Activated CD4-positive, alpha-beta T cell treated with anti-CD3 and anti-CD28 coated beads, Interleukin-2, amount 10 ng/mL, durations not matched to agents 7 days and 5 days (primary cell): ENCODE measurements around the gene SDR42E2. TPM values are rescaled to one million over a fixed set of nuclear protein-coding genes. Genes with fewer than 3 reads are reported as not detected.
"Not testable (repeated sequence)": the region's sequence is repeated elsewhere in the genome, so short reads cannot be mapped to it uniquely, and the experiment has no call there.

ENCODE experiments used
- CTCF ChIA-PET: fragments of 350-600 bp; sonication (Branson Sonifier 250); formaldehyde crosslinking; loops from one replicate; lab custom pipeline; 2021; ENCODE audit warnings: antibody characterized with exemption; lab: Charles Lee
- POLR2A ChIA-PET: fragments of 350-600 bp; sonication (Branson Sonifier 250); formaldehyde crosslinking; loops from one replicate; lab custom pipeline; 2021; ENCODE audit warnings: antibody characterized with exemption; lab: Charles Lee
- DNase-seq: peaks from one replicate; pipeline ENCODE4 v3.0.0-alpha.2; 2020
- H3K27ac Mint-ChIP-seq: one replicate; pipeline ENCODE4 v1.8.0; 2021; ENCODE audit warnings: mild to moderate bottlenecking, moderate library complexity, mixed read lengths
- H3K27me3 Mint-ChIP-seq: one replicate; pipeline ENCODE4 v1.8.0; 2021; ENCODE audit warnings: mixed read lengths
- H3K36me3 Mint-ChIP-seq: one replicate; pipeline ENCODE4 v1.8.0; 2021; ENCODE audit warnings: low read depth, mixed read lengths
- H3K4me1 Mint-ChIP-seq: one replicate; pipeline ENCODE4 v1.8.0; 2021; ENCODE audit warnings: mixed read lengths
- H3K4me3 Mint-ChIP-seq: one replicate; pipeline ENCODE4 v1.8.0; 2021; ENCODE audit warnings: mild to moderate bottlenecking, moderate library complexity, mixed read lengths
- H3K9me3 Mint-ChIP-seq: one replicate; pipeline ENCODE4 v1.8.0; 2021; ENCODE audit warnings: mixed read lengths
- total RNA-seq, 2 experiments: library from RNA; stranded (reverse); gene quantifications; one replicate each; pipeline ENCODE4 v1.2.3, GENCODE V29; 2021

The SDR42E2 gene
- total RNA-seq, 2 experiments from 2014 or later = 0.22 TPM; not detected in 1

- Mint-ChIP-seq H3K36me3 (no peaks in the 10 kb centered on the region), H3K9me3 (peaks cover 5% of the 10 kb centered on the region), H3K27me3 (peaks cover 9% of the 10 kb centered on the region), H3K27ac (no peak overlapping the region), H3K4me1 (peaks cover 5% of the 10 kb centered on the region), H3K4me3 (no peak overlapping the region)
- no peak for DNase-seq
- CTCF ChIA-PET = interaction anchor here (1.0 to 3.3 kb wide), 2 partner anchors 9 to 23 kb away, joined by 5 to 10 read pairs; no protein-coding TSS in a partner anchor
- POLR2A ChIA-PET = no interaction called here
Measured at GRCh38 chr16:22165508-22166285, 3.4 kb downstream of the SDR42E2 start.

- ChIA-PET POLR2A (no interaction called here), CTCF (no interaction called here)
- Mint-ChIP-seq H3K36me3 (no peaks in the 10 kb centered on the region), H3K27ac (no peak overlapping the region), H3K4me1 (no peaks in the 10 kb centered on the region), H3K27me3 (no peaks in the 10 kb centered on the region), H3K4me3 (no peak overlapping the region), H3K9me3 (no peaks in the 10 kb centered on the region)
- no peak for DNase-seq
Measured at GRCh38 chr16:22171953-22172352, 9.6 kb downstream of the SDR42E2 start.

DNA sequence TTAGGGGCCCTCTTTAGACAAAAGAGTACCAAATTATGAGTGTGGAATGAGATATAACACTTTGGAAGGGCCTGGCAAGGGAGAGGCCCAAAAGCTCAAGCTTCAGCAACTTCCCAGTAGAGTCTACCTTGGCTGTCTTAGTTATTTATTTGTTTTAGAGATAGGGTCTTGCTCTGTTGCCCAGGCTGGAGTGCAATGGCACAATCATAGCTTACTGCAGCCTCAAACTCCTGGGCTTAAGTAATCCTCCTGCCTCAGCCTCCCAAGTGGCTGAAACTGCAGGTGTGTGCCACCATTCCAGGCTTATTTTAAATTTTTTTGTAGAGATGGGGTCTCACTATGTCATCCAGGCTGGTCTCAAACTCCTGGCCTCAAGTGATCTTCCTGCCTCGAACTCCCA is 10.3 kb downstream of the SDR42E2 start:
- H3K36me3 Mint-ChIP-seq, H3K4me3 Mint-ChIP-seq, H3K9me3 Mint-ChIP-seq, CTCF ChIA-PET, H3K27ac Mint-ChIP-seq, H3K4me1 Mint-ChIP-seq, DNase-seq, H3K27me3 Mint-ChIP-seq: not testable (repeated sequence)
- POLR2A ChIA-PET = interaction anchor here (0.7 kb wide), 1 partner anchor 182 kb away, joined by 3 read pairs; no protein-coding TSS in a partner anchor

DNA sequence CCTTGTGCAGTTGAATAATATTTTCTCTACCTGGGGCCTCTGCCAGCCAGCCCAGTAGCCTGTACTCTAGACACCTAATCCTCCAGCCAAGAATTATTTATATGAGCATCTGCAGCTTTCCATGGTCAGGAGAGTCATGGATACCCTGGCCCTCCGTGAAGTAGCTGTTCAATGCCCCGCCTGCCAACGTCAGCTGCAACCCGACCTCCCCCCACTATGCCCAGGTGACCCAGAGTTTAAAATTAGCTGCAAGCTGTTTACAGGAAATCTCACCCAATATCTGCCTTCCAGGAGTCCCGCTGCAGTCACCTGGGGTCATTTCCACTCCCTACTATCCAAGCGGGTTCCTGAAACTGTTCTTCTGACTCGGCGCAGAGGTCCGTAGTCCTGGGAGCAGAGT is 12.3 kb downstream of the SDR42E2 start:
- no peak overlapping the region for H3K4me3 Mint-ChIP-seq
- ChIA-PET CTCF (interaction anchor here (0.6 to 1.5 kb wide), 3 partner anchors 9 to 38 kb away, joined by 3 to 5 read pairs (median 5); no protein-coding TSS in a partner anchor), POLR2A (no interaction called here)
- no peaks in the 10 kb centered on the region for H3K36me3 Mint-ChIP-seq
- no peaks in the 10 kb centered on the region for H3K9me3 Mint-ChIP-seq
- H3K27ac Mint-ChIP-seq = no peak overlapping the region
- H3K27me3 Mint-ChIP-seq = no peaks in the 10 kb centered on the region
- DNase-seq = no peak
- H3K4me1 Mint-ChIP-seq = no peaks in the 10 kb centered on the region

- no peak overlapping the region for H3K4me3 Mint-ChIP-seq
- ChIA-PET POLR2A (no interaction called here), CTCF (interaction anchor here (1.0 kb wide), 1 partner anchor 13 kb away, joined by 4 read pairs; no protein-coding TSS in a partner anchor)
- DNase-seq = no peak
- no peak overlapping the region for H3K27ac Mint-ChIP-seq
- no peaks in the 10 kb centered on the region for H3K27me3 Mint-ChIP-seq
- no peaks in the 10 kb centered on the region for H3K9me3 Mint-ChIP-seq
- no peaks in the 10 kb centered on the region for H3K36me3 Mint-ChIP-seq
- H3K4me1 Mint-ChIP-seq = no peaks in the 10 kb centered on the region
Measured at GRCh38 chr16:22177968-22178930, 15.9 kb downstream of the SDR42E2 start.

- CTCF ChIA-PET = no interaction called here
- no peak overlapping the region for H3K4me3 Mint-ChIP-seq
Measured at GRCh38 chr16:22181426-22181825, 19.1 kb downstream of the SDR42E2 start.

DNA sequence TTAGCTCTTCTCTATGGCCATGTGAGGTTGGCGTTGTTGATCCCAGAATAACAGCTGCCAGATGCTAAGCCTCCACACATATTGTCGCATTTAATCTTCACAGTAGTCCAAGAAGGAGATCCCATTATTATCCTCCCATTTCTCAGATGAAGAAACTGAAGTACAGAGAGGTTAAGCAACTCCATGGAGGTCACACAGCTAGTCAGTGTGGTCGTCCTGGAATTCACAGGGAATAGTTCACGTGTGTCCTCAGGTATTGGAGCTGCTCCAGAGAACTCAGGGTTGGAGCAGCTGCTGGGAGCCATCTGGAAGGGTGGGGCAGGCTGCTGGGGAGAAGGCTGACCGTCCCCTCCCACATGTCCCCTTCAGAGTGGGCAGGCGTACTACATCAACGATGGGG is 19.5 kb downstream of the SDR42E2 start:
- POLR2A ChIA-PET = no interaction called here
- Mint-ChIP-seq H3K27ac (no peak overlapping the region), H3K27me3 (no peaks in the 10 kb centered on the region), H3K4me3 (no peak overlapping the region), H3K36me3 (no peaks in the 10 kb centered on the region), H3K4me1 (no peaks in the 10 kb centered on the region), H3K9me3 (no peaks in the 10 kb centered on the region)
- no peak for DNase-seq
- CTCF ChIA-PET = no interaction called here

More at GRCh38 chr16:22181426-22181825, 19.1 kb downstream of the SDR42E2 start:
- no peak for DNase-seq
- Mint-ChIP-seq H3K9me3 (no peaks in the 10 kb centered on the region), H3K4me1 (no peaks in the 10 kb centered on the region), H3K27ac (no peak overlapping the region), H3K27me3 (no peaks in the 10 kb centered on the region), H3K36me3 (no peaks in the 10 kb centered on the region)
- POLR2A ChIA-PET = no interaction called here

DNA sequence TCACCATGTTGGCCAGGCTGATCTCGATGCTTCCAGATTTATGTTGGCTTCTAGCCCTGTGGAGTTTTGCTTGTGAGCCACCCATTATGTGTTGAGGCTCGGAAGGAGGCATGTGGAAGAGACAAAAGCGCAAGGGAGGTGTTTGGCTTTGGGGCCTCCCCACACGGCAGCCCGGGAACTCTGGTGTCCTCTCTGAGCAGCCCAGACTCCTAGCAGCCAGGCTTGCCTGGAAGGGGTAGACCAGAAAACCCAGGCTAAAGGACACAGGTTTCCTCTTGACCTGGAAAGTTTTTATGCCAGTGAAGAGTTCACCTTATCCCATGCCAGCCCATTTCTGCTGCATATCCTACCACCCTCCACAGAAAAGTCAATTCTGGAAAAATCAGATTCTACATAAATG is 21.0 kb downstream of the SDR42E2 start:
- no peak overlapping the region for H3K27ac Mint-ChIP-seq
- peaks cover 4% of the 10 kb centered on the region for H3K4me1 Mint-ChIP-seq
- no peak overlapping the region for H3K4me3 Mint-ChIP-seq
- ChIA-PET CTCF (no interaction called here), POLR2A (no interaction called here)
- H3K36me3 Mint-ChIP-seq = no peaks in the 10 kb centered on the region
- DNase-seq = no peak
- no peaks in the 10 kb centered on the region for H3K27me3 Mint-ChIP-seq
- no peaks in the 10 kb centered on the region for H3K9me3 Mint-ChIP-seq

GRCh38 chr16:22183901-22184614 is 21.8 kb downstream of the SDR42E2 start:
- H3K27ac Mint-ChIP-seq = peak overlapping the region; percentile 25
- H3K4me3 Mint-ChIP-seq = no peak overlapping the region
- no peak for DNase-seq
- POLR2A ChIA-PET = no interaction called here
- H3K36me3 Mint-ChIP-seq = no peaks in the 10 kb centered on the region
- peaks cover 11% of the 10 kb centered on the region for H3K4me1 Mint-ChIP-seq
- H3K9me3 Mint-ChIP-seq = no peaks in the 10 kb centered on the region
- H3K27me3 Mint-ChIP-seq = no peaks in the 10 kb centered on the region
- CTCF ChIA-PET = interaction anchor here (0.8 kb wide), 1 partner anchor 24 kb away, joined by 3 read pairs; no protein-coding TSS in a partner anchor

GRCh38 chr16:22184615-22184968 is 22.3 kb downstream of the SDR42E2 start:
- Mint-ChIP-seq H3K9me3 (no peaks in the 10 kb centered on the region), H3K4me1 (peaks cover 17% of the 10 kb centered on the region), H3K4me3 (no peak overlapping the region), H3K27ac (peak overlapping the region; percentile 25), H3K36me3 (no peaks in the 10 kb centered on the region), H3K27me3 (no peaks in the 10 kb centered on the region)
- ChIA-PET CTCF (interaction anchor here (0.8 kb wide), 1 partner anchor 23 kb away, joined by 3 read pairs; no protein-coding TSS in a partner anchor), POLR2A (no interaction called here)
- DNase-seq = no peak

- no peaks in the 10 kb centered on the region for H3K27me3 Mint-ChIP-seq
- ChIA-PET CTCF (interaction anchor here (0.6 to 1.0 kb wide), 2 partner anchors 10 to 1044 kb away, joined by 3 read pairs; no protein-coding TSS in a partner anchor), POLR2A (no interaction called here)
- H3K9me3 Mint-ChIP-seq = no peaks in the 10 kb centered on the region
- H3K4me1 Mint-ChIP-seq = peaks cover 19% of the 10 kb centered on the region
- no peaks in the 10 kb centered on the region for H3K36me3 Mint-ChIP-seq
- no peak for DNase-seq
- H3K27ac Mint-ChIP-seq = no peak overlapping the region
- H3K4me3 Mint-ChIP-seq = no peak overlapping the region
Measured at GRCh38 chr16:22186517-22186916, 24.2 kb downstream of the SDR42E2 start.

DNA sequence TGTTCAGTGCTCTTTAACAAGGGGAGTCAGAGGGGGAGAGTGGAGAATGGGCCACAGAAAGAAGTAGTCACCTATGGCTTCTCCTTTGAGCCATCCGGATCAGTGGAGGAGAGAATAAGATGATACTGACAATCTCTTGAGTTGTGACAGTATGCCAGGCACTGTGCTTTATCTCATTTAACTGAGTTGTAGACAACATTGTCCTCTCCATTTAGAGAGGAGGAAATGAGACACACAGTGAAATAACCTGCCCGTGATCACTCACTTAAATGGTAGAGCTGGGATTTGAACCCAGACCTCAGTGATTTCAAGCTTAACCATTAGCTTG is 25.9 kb downstream of the SDR42E2 start:
- ChIA-PET POLR2A (no interaction called here), CTCF (interaction anchor here (0.6 to 5.4 kb wide), 23 partner anchors 8 to 657 kb away, joined by 3 to 41 read pairs (median 5); partner anchors contain the start of genes MOSMO, PDZD9 and POLR3E)
- no peak for DNase-seq
- Mint-ChIP-seq H3K36me3 (no peaks in the 10 kb centered on the region), H3K4me1 (peaks cover 33% of the 10 kb centered on the region), H3K27ac (peak overlapping the region; percentile 99), H3K9me3 (no peaks in the 10 kb centered on the region), H3K27me3 (no peaks in the 10 kb centered on the region), H3K4me3 (no peak overlapping the region)
